ENCODE data around the gene RAB40C. TPM values are rescaled to one million over a fixed set of nuclear protein-coding genes. Genes with fewer than 3 reads are reported as not detected.
"Not testable (repeated sequence)": the region's sequence is repeated elsewhere in the genome, so short reads cannot be mapped to it uniquely, and the experiment has no call there.

Gene RAB40C
- polyA plus RNA-seq, 2 of the 4 experiments (the other 2 are of a cell fraction), result 4.4 to 9.7 TPM

- CTCF ChIA-PET, result interaction anchor here (1.3 kb wide), 1 partner anchor 29 kb away, joined by 3 read pairs; no protein-coding TSS in a partner anchor
Observed at GRCh38 chr16:597655-598054, 7.8 kb downstream of the RAB40C start.

DNA sequence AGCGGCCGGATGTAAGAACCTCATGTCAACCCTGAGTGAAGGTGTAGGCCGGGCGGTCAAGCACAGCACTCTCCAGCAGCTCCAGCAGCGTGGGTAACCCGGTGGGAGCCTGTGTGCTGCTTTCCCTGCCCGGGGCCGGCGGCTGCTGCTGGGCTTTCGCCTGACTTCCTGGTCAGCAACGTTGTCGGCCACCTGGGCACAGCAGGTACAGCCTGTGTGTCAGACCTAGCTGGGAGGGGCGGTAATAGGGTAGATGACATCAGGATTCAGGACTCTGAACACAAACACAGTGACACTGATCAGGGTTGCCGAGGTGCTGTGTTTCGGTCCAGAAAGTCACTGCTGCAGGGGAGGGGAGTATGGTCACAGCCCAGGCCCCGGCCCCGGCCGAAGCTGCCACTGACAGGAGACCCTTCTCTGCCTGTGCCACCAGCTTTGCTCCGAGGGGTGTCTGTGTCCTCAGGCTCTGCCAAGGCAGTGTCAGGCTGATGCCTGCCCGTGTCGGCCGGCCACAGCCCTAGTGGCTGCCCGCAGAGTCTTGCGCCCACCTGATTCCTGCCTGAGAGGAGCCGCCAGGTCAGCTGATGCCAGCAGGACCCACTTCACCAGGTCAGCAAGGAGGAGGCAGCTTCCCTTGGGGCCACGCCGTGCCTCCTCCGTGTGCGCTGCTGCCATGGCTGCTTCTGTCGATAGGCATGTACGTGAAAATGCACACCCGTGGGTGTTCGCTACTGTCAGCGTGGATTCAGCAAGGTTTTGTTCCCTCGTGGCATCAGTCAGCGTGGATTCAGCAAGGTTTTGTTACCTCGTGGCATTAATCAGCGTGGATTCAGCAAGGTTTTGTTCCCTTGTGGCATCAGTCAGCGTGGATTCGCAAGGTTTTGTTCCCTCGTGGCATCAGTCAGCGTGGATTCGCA, 9.2 kb downstream of the RAB40C start:
- no peak overlapping the region for H3K4me2 ChIP-seq
- H3K9me3 ChIP-seq, result no peaks in the 10 kb centered on the region; the same call in 2 of the 3 replicates
- 95% methylated on average over 42 of the region's 43 CpGs for WGBS (ENCODE audit: missing lambda C conversion rate)
- ChIA-PET POLR2A (no interaction called here), CTCF (interaction anchor here (0.6 to 2.8 kb wide), 7 partner anchors 17 to 443 kb away, joined by 3 to 11 read pairs (median 3); no protein-coding TSS in a partner anchor)
- no peak for TF ChIP-seq NR3C1 (IDR thresholded peaks at IDR 0.05)
- no peak for TF ChIP-seq KDM5A (IDR thresholded peaks at IDR 0.05)
- no peak for TF ChIP-seq CHD2 (IDR thresholded peaks at IDR 0.05; ENCODE audit: low read length, partially characterized antibody)
- TF ChIP-seq FOSL2 (IDR thresholded peaks at IDR 0.05), result no peak
- no peak for TF ChIP-seq FOSL2 (CRISPR knock-in tag; IDR thresholded peaks at IDR 0.05)
- no peak for TF ChIP-seq EHF (CRISPR knock-in tag; IDR thresholded peaks at IDR 0.05)
- TF ChIP-seq HDAC2 (IDR thresholded peaks at IDR 0.05), result no peak
- no peak for TF ChIP-seq EHMT2 (IDR thresholded peaks at IDR 0.05; ENCODE audit: low read depth)
- TF ChIP-seq POLR2A (IDR thresholded peaks at IDR 0.05; ENCODE audit: low read length), result no peak
- no peak for TF ChIP-seq CEBPB (IDR thresholded peaks at IDR 0.05)
- TF ChIP-seq, protein P1, sequence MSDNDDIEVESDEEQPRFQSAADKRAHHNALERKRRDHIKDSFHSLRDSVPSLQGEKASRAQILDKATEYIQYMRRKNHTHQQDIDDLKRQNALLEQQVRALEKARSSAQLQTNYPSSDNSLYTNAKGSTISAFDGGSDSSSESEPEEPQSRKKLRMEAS (IDR thresholded peaks at IDR 0.05), result no peak
- TF ChIP-seq JUN (IDR thresholded peaks at IDR 0.05), result no peak
- TF ChIP-seq MAZ (IDR thresholded peaks at IDR 0.05; ENCODE audit: borderline replicate concordance, low read depth, low read length), result no peak
- TF ChIP-seq CBX2 (IDR thresholded peaks at IDR 0.05; ENCODE audit: borderline replicate concordance, low read depth), result no peak
- TF ChIP-seq PHF8 (IDR thresholded peaks at IDR 0.05; ENCODE audit: borderline replicate concordance, low read depth), result no peak
- TF ChIP-seq RARB (CRISPR knock-in tag; IDR thresholded peaks at IDR 0.05), result no peak
- no peak for TF ChIP-seq ZFP36 (IDR thresholded peaks at IDR 0.05; ENCODE audit: borderline replicate concordance, partially characterized antibody)
- TF ChIP-seq ZNF302 (CRISPR knock-in tag; IDR thresholded peaks at IDR 0.05), result no peak
- TF ChIP-seq, protein P2, sequence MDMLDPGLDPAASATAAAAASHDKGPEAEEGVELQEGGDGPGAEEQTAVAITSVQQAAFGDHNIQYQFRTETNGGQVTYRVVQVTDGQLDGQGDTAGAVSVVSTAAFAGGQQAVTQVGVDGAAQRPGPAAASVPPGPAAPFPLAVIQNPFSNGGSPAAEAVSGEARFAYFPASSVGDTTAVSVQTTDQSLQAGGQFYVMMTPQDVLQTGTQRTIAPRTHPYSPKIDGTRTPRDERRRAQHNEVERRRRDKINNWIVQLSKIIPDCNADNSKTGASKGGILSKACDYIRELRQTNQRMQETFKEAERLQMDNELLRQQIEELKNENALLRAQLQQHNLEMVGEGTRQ (IDR thresholded peaks at IDR 0.05), result no peak
- TF ChIP-seq EP300 (IDR thresholded peaks at IDR 0.05), result no peak
- TF ChIP-seq KDM1A (IDR thresholded peaks at IDR 0.05; ENCODE audit: low read depth), result no peak
- H3K4me3 ChIP-seq, result no peak overlapping the region
- no peak overlapping the region for H3K27ac ChIP-seq
- no peaks in the 10 kb centered on the region for H3K4me1 ChIP-seq
- DNase-seq (ENCODE audit: low read depth in 1 of 2, low spot score in 1 of 2) (no peak), FAIRE-seq (no peak), ATAC-seq (no peak)

More at GRCh38 chr16:597655-598054, 7.8 kb downstream of the RAB40C start:
- ATAC-seq; H3K4me3 ChIP-seq; H3K27ac ChIP-seq; DNase-seq (ENCODE audit: low read depth in 1 of 2, low spot score in 1 of 2); H3K4me2 ChIP-seq; FAIRE-seq; H3K9me3 ChIP-seq; POLR2A ChIA-PET: not testable (repeated sequence)
- peaks cover 12% of the 10 kb centered on the region for H3K4me1 ChIP-seq
- WGBS (ENCODE audit: missing lambda C conversion rate), result 94% methylated on average over 6 of the region's 7 CpGs

DNA sequence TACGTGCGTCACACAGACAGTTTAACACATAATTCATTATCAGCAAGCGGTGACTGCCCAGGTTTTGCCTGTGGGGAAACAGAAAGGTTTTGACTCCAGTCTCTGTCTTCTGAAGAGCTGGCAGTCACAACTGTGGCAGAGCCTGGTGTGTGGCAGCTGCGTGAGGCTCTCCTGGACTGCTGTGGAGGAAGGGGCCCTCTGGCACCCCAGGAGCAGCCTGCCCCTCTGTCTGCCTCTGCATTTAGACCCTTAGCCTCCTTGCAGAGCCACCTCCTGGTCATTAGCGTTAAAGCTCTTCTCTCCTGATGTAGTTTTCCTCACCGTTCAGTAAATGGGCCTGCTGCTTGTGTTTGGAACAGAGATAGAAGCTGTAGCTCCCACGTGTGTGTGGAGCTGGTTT, 10.9 kb downstream of the RAB40C start:
- Histone ChIP-seq H3K4me3 (no peak overlapping the region), H3K9me3 (peaks cover 17% of the 10 kb centered on the region), H3K4me1 (no peaks in the 10 kb centered on the region), H3K4me2 (no peak overlapping the region), H3K27ac (no peak overlapping the region)
- ChIA-PET CTCF (interaction anchor here (0.9 to 2.8 kb wide), 10 partner anchors 9 to 66 kb away, joined by 3 to 11 read pairs (median 4); partner anchors contain the start of gene METTL26), POLR2A (no interaction called here)
- ATAC-seq, result peak; percentile 85 to 88
- no peak for FAIRE-seq
- WGBS (ENCODE audit: missing lambda C conversion rate), result 68% methylated on average over 7 of the region's 7 CpGs
- no peak for DNase-seq (ENCODE audit: low read depth in 1 of 2, low spot score in 1 of 2)
- TF ChIP-seq RAD21 (conservative IDR thresholded peaks at IDR 0.05 in 1 of 2, IDR thresholded peaks at IDR 0.05 in 1 of 2) (0 out of 5 replicates have a peak, but pooled peaks of 1 of the 2 experiments have one; percentile 16), HES2 (IDR thresholded peaks at IDR 0.05) (no peak), MAFK (IDR thresholded peaks at IDR 0.05; ENCODE audit: partially characterized antibody) (no peak), CEBPB (IDR thresholded peaks at IDR 0.05) (no peak), KDM5A (IDR thresholded peaks at IDR 0.05) (no peak)
- TF ChIP-seq, protein P3, sequence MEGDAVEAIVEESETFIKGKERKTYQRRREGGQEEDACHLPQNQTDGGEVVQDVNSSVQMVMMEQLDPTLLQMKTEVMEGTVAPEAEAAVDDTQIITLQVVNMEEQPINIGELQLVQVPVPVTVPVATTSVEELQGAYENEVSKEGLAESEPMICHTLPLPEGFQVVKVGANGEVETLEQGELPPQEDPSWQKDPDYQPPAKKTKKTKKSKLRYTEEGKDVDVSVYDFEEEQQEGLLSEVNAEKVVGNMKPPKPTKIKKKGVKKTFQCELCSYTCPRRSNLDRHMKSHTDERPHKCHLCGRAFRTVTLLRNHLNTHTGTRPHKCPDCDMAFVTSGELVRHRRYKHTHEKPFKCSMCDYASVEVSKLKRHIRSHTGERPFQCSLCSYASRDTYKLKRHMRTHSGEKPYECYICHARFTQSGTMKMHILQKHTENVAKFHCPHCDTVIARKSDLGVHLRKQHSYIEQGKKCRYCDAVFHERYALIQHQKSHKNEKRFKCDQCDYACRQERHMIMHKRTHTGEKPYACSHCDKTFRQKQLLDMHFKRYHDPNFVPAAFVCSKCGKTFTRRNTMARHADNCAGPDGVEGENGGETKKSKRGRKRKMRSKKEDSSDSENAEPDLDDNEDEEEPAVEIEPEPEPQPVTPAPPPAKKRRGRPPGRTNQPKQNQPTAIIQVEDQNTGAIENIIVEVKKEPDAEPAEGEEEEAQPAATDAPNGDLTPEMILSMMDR (IDR thresholded peaks at IDR 0.05), result peak; percentile 19; the same call in 2 of the 3 replicates
- TF ChIP-seq, protein P2 (IDR thresholded peaks at IDR 0.05), result no peak
- TF ChIP-seq, protein P4, sequence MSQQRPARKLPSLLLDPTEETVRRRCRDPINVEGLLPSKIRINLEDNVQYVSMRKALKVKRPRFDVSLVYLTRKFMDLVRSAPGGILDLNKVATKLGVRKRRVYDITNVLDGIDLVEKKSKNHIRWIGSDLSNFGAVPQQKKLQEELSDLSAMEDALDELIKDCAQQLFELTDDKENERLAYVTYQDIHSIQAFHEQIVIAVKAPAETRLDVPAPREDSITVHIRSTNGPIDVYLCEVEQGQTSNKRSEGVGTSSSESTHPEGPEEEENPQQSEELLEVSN (IDR thresholded peaks at IDR 0.05; ENCODE audit: borderline replicate concordance, low read depth), result no peak
- TF ChIP-seq, protein P1 (IDR thresholded peaks at IDR 0.05), result no peak

Data from A549 (cell line).